ENCODE measurements around the gene RUNX3.
"Not testable (repeated sequence)": the region's sequence is repeated elsewhere in the genome, so short reads cannot be mapped to it uniquely, and the experiment has no call there.

Gene RUNX3

GRCh38 chr1:24901791-24902470 lies 28.1 kb downstream of the RUNX3 start:
- DNase-seq (ENCODE audit: low spot score) = no peak

DNA sequence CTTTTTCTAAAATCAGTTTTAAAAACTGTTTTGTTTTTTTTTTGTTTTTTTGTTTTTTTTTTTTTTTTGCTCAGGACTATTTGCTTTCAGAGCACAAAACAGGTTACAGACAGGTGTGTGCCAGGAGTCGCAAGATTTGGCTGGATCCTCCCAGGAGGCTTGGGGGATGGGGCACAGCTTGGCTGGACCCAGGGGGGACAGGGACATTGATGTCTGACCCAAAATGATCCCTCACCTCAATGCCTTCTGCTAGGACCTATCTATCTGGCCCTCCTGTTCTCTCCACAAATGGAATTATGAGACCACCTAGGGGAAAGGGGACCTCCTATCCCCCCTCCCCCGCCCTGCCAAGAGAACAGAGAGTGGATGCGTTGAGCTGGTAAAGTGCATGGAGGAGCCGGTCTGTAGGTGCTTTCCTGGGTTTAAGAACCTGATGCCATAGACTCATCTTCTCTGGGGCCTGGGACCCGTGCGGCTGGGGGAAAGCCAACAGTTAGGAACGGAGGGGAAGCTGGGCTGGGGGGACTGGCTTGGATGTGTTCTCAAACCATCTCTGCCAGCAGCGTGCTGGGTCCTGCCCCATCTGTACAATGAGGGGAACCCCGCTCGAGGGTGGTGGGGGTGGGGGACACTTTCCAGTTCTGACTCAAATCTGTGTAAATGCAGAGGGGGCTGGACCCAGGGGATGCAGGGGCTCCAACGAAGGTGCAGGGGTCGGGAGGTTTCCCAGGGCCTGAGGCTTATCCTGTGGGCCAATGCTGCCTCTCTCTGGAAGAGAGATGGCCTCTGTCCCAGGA lies 28.9 kb downstream of the RUNX3 start:
- no peak for DNase-seq (ENCODE audit: low spot score)

DNA sequence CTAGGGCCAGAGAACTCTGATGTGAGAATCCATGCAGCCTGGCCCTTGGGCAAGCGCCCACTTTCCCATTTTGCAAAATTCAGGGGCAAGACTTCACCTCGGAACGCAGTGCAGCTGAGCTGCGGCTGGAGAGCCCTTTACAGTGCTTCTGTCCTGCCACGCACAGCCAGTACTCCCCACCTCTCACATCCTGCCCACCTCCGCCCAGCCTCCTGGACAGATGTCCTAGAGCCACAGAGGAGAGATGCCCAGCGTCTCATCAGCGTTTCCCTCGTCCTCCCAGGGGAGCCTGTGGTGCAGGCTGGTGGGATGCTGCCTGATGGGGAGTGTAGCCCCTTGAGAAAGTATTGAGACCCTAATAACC lies 29.6 kb downstream of the RUNX3 start:
- DNase-seq (ENCODE audit: low spot score) = no peak

DNA sequence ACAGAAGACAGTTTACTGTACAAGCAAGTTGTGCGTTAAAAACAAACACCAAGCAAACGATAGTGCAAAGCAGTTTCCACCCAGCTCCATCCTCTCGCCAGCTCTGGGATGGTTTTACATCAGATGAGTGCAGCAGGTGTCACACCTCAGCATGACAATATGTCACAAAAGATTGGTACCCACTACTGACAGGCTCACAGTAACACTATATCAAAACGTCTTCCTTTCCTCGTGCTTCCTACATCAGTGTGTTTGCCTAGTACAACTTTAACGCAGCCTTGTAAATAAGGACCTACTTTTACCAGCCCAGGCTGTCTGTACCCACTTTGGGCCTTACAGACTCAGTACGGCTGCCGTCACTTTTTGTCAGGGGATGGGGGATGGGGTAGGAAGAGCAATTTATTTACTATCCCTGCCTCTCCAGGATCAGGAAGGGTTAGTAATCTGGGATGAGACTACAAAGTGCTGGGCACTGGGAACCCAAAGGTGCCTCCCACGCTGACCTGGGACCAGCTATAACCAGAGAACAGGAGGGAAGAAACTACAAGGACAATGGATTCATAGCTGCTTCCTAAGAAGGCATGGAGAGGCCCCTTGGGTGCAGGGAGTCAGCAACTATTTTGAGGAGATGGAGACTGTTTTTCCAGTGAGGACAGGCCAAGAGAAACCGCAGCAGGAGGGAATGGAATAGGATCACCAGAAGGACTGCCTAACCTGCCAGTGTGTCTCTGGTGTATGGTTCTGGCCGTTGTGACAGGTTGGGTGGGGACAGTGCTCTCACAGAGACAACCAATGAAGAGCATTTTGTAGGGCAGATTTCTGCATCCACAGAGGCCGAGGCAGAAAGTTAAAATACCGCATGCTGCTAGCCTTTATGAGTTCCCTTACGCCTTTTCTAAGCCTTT lies 30.2 kb downstream of the RUNX3 start:
- DNase-seq (ENCODE audit: low spot score) = no peak

- no peak for DNase-seq (ENCODE audit: low spot score)
These were observed 31.1 kb downstream of the RUNX3 start for GRCh38 chr1:24898909-24899439.

GRCh38 chr1:24898152-24898908 lies 31.7 kb downstream of the RUNX3 start:
- DNase-seq (ENCODE audit: low spot score) = peak; percentile 87

- no peak for DNase-seq (ENCODE audit: low spot score)
These were observed 32.6 kb downstream of the RUNX3 start for GRCh38 chr1:24897263-24898151.

GRCh38 chr1:24896596-24897262 lies 33.3 kb downstream of the RUNX3 start:
- DNase-seq (ENCODE audit: low spot score) = no peak

- no peak for DNase-seq (ENCODE audit: low spot score)
These were observed 33.9 kb downstream of the RUNX3 start for GRCh38 chr1:24896176-24896575.

DNA sequence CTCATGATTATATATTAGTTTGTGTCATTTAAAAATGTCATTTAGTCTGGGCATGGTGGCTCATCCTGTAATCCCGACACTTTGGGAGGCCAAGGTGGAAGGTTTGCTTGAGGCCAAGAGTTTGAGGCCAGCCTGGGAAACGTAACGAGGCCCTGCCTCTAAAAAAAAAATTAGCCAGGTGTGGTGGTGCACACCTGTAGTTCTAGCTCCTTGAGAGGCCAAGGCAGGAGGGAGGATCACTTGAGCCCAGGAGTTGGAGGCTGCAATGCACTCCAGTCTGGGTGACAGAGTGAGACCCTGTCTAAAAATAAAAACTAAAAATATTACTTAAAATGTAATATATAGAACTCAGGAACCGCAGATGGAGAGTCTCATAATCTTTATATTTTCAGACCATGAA lies 34.6 kb downstream of the RUNX3 start:
- no peak for DNase-seq (ENCODE audit: low spot score)

GRCh38 chr1:24894002-24894401 lies 36.1 kb downstream of the RUNX3 start:
- no peak for DNase-seq (ENCODE audit: low spot score)

- DNase-seq (ENCODE audit: low spot score) = no peak
These were observed 36.6 kb downstream of the RUNX3 start for GRCh38 chr1:24893431-24893830.

DNA sequence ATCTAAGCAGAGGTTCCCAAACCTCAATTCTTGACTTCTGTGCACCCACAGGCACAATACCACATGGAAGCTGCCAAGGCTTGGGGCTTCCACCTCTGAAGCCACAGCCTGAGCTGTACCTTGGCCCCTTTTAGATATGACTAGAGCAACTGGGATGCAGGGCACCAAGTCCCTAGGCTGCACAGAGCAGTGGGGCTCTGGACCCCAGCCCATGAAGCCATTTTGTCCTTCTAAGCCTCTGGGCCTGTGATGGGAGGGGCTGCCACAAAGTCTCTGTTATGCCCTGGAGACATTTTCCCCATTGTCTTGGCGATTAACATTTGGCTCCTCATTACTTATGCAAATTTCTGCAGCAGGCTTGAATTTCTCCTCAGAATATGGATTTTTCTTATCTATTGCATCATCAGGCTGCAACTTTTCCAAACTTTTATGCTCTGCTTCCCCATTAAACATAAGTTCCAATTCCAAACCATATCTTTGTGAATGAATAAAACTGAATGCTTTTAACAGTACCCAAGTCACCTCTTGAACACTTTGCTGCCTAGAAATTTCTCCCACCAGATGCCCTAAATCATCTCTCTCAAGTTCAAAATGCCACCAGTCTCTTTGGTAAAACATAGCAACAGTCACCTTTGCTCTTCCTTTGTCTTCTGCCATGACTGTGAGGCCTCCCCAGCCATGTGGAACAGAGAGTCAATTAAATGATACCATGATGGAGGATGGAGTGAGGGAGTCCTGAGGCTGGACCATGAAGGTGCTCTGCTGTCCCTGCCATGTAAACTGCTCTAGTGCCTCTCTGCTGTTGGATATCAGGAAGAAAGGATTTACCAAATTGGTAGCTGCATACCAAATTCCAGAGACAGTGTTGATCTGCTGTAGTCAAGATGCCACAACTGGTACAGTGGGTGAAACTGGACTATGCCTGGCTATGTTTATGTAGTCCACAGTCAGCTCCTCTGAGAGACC lies 37.6 kb downstream of the RUNX3 start:
- DNase-seq (ENCODE audit: low spot score) = no peak

- DNase-seq (ENCODE audit: low spot score) = not testable (repeated sequence)
These were observed 38.7 kb downstream of the RUNX3 start for GRCh38 chr1:24891367-24891766.

GRCh38 chr1:24890887-24891286 lies 39.2 kb downstream of the RUNX3 start:
- DNase-seq (ENCODE audit: low spot score) = no peak

- DNase-seq (ENCODE audit: low spot score) = peak; percentile 85
These were observed 41.0 kb downstream of the RUNX3 start for GRCh38 chr1:24888971-24889676.

- DNase-seq (ENCODE audit: low spot score) = no peak
These were observed 41.8 kb downstream of the RUNX3 start for GRCh38 chr1:24888061-24888970.
